Naive B cell (primary cell): Measurements from ENCODE around the gene ZBTB21. TPM values are rescaled to one million over a fixed set of nuclear protein-coding genes. Genes with fewer than 3 reads are reported as not detected.

ENCODE experiments used
- ATAC-seq, 2 donors: fragments of 150-1000 bp; cut with Tn5 transposase; 2 replicates each; pipeline ENCODE4 v1.10.0; 2021; ENCODE audit warnings: low read depth in 2 of 2, mild to moderate bottlenecking in 2 of 2, moderate library complexity in 2 of 2
- DNase-seq: peaks from one replicate; pipeline ENCODE4 v3.0.0; 2022
- H3K27ac Mint-ChIP-seq, 6 donors: one replicate each; pipeline ENCODE4 v1.8.0; 2020 to 2022; ENCODE audit warnings: mild to moderate bottlenecking in 6 of 6, mixed read lengths in 6 of 6, moderate library complexity in 5 of 6, inconsistent platforms in 2 of 6
- H3K27me3 Mint-ChIP-seq, 3 donors: one replicate each; pipeline ENCODE4 v1.8.0; 2021 to 2022; ENCODE audit warnings: mixed read lengths in 3 of 3, mild to moderate bottlenecking in 1 of 3
- H3K36me3 Mint-ChIP-seq, 2 donors: one replicate each; pipeline ENCODE4 v1.8.0; 2020 to 2022; ENCODE audit warnings: mixed read lengths in 2 of 2, inconsistent platforms in 1 of 2, mild to moderate bottlenecking in 1 of 2
- H3K4me1 Mint-ChIP-seq, 3 donors: one replicate each; pipeline ENCODE4 v1.8.0; 2020 to 2022; ENCODE audit warnings: mixed read lengths in 3 of 3, inconsistent platforms in 1 of 3, mild to moderate bottlenecking in 1 of 3, moderate library complexity in 1 of 3
- H3K4me3 Mint-ChIP-seq, 8 donors: one replicate each; pipeline ENCODE4 v1.8.0; 2020 to 2022; ENCODE audit warnings: mild to moderate bottlenecking in 8 of 8, mixed read lengths in 8 of 8, moderate library complexity in 8 of 8, inconsistent platforms in 2 of 8
- H3K9me3 Mint-ChIP-seq, 7 donors: one replicate each; pipeline ENCODE4 v1.8.0; 2020 to 2022; ENCODE audit warnings: mixed read lengths in 7 of 7, mild to moderate bottlenecking in 5 of 7, inconsistent platforms in 2 of 7, moderate library complexity in 1 of 7
- polyA plus RNA-seq, 6 donors: library from polyadenylated mRNA; unstranded; fragments of 300-500 nt; fragmentation: Illumina TruSeq; gene quantifications; one replicate each; pipeline ENCODE4 v1.2.3, GENCODE V29; 2021; ENCODE audit warnings: low read depth in 6 of 6

ZBTB21 gene
- polyA plus RNA-seq, 6 donors from 2014 or later, result 4.9 to 17.1 (median 13.3) TPM

- DNase-seq (no peak), ATAC-seq (no peak)
- Mint-ChIP-seq H3K36me3 (no peaks in the 10 kb centered on the region), H3K9me3 (peaks cover 0 to 2% (median 0%) of the 10 kb centered on the region in 7 donors), H3K27ac (no peak overlapping the region), H3K4me1 (no peaks in the 10 kb centered on the region), H3K27me3 (no peaks in the 10 kb centered on the region), H3K4me3 (no peak overlapping the region)
Measured at GRCh38 chr21:41940431-41940830, 69.7 kb downstream of the ZBTB21 start.

- Mint-ChIP-seq H3K27me3 (no peaks in the 10 kb centered on the region), H3K4me3 (peak overlapping the region in 1 of 8 donors; percentile 10), H3K36me3 (no peaks in the 10 kb centered on the region), H3K9me3 (no peaks in the 10 kb centered on the region), H3K4me1 (no peaks in the 10 kb centered on the region), H3K27ac (no peak overlapping the region)
- no peak for ATAC-seq
- DNase-seq, result no peak
Measured at GRCh38 chr21:41939391-41939790, 70.8 kb downstream of the ZBTB21 start.

Other genes starting within 250 kb of the ZBTB21 start
- not detected for gene RIPK4, start 243.3 kb downstream of the ZBTB21 start, polyA plus RNA-seq
- 1 to 10 TPM in 4 of 6 donors, under 1 TPM in 1, not detected in 1; 0.91 to 3.7 (median 1.4) TPM for gene PRDM15, start 131.0 kb downstream of the ZBTB21 start, polyA plus RNA-seq
- 1 to 10 TPM in 5 of 6 donors, not detected in 1; 2.6 to 4.6 (median 3.4) TPM for gene C2CD2, start 56.3 kb downstream of the ZBTB21 start, polyA plus RNA-seq
- under 1 TPM in 4 of 6 donors, not detected in 2; 0.04 to 0.17 (median 0.11) TPM for gene UMODL1, start 61.0 kb upstream of the ZBTB21 start, polyA plus RNA-seq
- gene ABCG1, start 208.8 kb upstream of the ZBTB21 start, polyA plus RNA-seq, result 10 to 100 TPM; 20.7 to 34.3 (median 25.1) TPM